Dedifferentiated amniotic fluid mesenchymal stem cell (primary cell): ENCODE data around the gene HDLBP.

Experiments
- DNase-seq: peaks from one replicate; pipeline ENCODE4 v3.0.0-alpha.2; 2016; ENCODE audit errors: extremely low spot score

HDLBP gene

DNA sequence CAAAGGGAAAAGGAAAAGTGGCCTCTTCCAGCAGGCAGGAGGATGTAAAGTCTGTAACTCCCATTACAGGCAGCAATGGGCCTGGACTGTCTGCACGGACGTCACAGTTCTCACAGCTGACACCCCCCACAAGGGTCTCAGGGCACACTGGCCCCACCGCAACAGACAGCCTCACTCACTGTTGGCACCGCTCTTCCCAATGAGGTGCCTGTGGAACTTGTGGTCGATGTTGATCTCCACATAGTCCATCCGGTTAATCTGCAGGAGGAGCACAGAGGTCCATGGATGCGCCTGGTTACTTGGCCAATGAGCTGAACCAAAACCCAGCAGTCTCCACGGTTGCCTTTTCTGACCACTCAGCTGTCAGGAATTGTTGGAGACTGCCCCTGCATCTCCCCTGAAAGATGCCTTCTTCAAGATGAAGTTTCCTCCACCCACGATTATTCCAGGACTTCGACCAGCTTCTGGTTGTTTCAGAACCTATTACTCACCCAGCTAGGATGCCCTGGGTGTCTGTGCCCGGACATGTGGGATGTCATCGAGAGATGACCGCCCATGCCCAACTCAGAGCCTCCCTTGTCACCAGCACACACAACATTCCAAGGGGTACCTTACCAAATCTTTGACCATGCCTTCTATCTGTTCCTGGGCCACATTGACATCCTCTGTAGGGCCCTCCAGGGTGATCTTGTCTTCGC is 62.5 kb downstream of the HDLBP start:
- DNase-seq: no peak

DNA sequence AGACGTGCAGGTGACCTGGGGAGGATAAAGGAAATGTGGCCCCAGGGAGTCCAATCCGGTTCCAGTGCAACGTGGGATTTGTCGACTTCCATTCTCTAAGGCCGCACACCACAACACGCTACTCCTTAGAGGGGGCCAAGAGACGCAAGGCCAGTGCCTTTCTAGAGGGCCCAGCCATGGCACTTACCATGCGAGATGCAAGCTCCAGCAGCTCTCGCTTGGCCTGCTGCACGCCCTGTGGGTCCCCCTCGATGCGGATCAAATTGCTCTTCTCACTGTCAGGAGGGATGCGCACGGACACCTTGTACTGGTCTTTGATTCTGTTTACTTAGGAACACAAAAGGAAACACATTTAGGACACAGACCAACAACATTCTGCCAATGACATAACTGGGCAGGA is 65.8 kb downstream of the HDLBP start:
- no peak for DNase-seq

DNA sequence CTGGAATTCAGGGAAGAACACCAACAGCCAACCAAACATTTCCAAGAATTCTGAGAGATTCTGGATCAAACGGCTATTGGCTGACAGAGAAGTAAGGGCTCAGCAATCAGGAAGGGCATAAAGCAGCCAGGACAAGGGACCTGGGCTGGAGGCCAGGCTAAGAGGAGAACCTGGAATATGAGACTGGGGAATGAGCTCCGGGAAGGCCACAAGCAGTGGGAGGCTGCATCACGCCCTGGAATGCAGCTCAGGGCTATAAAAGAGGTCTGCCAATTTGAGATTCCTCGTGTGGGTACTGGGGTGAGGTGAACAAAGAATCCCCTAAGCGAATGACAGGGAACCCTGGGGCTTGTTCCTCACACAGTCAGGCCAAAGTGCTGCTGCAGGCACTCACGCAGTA is 66.6 kb downstream of the HDLBP start:
- DNase-seq: no peak

DNA sequence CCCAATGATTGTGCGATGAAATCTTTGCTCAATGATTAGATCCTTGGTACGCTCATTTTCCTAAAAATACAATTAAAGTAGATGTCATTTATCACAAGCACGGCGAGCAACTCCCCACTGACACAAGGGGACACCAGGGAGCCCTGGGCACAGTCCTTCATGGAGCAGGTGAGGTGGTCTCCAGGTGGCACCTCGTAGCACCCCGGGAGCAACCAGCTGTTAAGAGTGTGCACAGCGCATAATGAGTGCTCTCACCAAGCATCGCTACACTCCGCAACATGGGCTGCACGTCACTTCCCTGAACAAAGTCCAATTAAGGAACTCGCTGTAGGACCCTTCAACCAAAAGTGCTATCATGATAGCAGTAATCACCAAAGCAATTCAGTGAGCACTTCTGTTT is 67.2 kb downstream of the HDLBP start:
- no peak for DNase-seq

DNA sequence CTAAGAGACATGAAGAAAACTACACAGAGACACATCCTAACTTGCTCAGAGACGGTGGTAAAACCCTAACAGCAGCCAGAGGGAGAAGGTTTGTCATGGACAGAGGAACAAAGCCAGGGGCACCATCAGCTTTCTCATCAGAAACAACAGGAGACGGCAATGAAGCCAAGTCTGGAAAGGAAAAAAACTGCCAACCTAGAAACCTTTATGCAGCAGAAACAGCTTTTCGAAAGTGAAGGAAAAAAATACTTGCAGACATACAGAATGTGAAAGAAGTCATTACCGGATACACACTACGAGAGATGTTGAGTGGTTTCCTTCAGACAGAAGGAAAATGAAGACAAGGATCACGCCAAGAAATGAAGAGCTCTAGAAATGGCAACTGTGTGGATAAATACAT is 71.1 kb downstream of the HDLBP start:
- DNase-seq: no peak

DNA sequence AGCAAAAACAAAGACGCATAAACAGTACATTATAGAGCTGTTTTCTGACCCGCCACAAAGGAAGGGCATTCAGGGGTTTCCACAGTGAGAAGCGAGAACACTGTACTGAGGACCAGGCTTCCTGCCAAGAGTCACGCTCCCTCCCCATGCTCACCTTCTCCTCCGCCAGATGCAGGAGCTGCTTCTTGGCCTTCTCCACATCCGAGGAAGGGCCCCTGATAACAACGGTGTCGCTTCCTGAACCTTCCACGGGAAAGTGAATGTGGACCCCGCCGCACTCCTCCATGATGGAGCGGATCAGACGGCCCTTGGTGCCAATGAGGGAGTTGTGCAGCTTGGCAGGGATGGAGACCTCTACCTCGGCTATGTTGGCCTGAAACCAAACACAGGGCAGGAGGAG is 73.2 kb downstream of the HDLBP start:
- no peak for DNase-seq

DNA sequence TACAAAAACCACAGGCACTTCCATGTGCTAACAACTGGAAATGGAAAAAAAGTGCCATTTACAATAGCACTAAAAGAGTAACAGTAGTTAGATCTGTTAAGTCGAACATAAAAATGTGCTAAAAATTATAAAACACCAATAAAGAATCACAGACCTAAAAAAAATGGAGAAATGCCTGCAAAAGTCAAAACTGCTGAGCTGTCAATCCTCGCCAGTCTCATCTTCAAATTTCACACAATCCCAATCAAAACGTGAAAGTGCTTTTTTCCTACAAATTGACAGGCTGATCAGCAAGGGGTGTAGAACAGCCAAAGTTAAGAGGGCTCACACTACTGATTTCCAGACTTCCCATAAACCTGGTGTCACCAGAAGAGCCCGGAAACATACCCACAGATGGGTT is 73.8 kb downstream of the HDLBP start:
- DNase-seq: no peak

DNA sequence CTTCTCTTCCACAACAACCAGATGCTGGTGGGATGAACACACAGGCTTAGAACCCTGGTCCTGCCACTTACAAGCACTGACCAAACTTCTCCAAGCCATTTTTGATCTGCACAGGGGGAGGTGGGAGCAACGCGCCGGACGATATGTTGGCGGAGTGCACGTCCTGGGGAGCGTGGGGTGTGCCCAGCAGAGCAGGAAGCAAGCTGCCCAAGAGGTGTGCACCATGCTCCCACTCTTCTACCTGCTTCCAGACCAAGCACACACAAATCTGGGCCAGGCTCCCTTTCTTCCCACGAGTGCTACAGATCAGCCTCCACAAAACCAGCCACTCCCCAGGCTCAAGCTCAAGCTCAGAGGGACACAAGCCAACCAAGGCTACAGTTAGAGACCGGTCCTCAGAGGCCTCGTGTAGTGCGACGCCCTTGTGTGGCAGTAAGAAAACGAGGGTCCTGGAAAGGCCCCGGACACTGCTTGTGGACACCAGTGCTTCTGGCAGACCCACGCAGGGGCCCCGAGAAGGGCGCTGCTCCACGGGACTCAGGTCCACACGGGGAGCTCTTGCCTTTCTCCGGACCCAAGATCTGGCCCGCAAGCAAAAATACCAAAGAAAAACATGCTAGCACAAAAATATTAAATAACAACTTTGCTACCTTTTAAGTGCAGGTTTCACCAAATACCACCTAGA is 75.0 kb downstream of the HDLBP start:
- DNase-seq: no peak

DNA sequence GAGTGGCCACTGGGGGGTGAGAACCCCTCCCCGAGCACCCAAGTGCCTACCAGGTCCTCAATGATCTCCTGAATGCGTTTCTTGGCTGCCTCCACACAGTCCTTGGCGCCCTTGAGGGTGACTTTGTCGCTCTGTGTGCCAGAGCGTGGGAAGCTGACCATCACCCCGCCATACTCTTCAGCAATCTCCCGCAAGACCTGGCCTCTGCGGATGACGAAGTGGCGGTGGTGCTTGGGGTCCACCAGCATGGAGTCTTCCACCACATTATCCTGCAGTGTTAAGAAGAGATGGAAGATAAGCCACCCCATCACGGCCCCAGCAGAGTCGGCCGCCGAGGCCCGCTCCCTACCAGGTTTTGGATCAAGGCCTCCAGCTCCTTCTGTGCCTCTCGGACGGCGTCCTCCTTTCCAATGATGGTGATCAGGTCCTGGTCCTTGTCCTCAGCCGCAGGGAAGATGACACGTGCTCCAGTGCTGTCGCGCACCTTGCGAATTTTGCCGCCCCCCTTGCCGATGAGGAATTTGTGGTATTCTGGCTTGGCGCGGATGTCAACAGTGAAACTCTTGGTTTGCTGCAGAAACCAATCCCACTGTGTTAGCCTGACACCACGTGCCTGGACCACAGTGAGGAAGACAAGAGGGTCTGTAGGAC is 75.8 kb downstream of the HDLBP start:
- DNase-seq: no peak

DNA sequence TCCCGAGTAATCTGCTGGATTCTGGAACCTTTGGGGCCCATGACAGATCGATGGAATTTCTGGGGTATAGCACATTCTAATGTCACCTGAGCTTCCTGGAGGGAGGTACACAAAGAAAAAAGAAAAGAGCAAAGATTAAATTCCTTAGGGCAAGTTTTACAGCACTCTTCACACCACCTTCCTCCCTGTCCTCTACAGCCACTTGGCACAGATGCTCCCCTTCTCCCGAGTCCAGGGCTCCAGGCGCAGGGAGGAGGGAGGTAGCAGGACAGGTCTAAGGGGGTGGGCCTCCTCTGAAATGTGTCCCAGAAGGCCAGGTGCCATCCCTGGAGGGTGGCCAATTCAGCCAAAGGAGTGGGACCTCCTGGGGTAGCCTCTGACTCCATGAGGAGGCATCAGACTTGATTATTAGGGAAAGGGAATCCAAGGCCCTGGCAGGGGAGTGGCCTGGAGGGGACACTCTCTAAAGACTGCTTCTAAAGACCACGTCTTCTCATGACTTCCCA is 76.7 kb downstream of the HDLBP start:
- no peak for DNase-seq

DNA sequence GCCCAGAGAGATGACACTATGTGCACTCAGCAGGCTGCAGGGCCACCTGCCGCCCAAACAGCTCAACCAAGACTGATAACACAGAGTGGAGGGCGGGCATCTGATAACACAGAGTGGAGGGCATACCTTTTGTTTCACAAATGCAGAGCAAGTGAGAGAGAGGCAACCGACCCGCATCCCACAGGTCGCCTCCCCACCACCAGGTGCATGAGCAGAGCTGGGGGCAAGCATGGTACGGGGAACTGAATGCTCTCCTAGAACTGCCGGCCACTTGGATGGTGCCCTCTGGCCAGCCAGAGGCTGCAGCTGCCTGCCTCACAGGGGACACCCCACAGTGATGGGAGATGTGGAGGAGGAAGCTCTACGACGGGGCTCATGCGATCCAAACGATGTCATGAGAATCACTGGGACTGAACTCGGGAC is 77.5 kb downstream of the HDLBP start:
- no peak for DNase-seq

DNA sequence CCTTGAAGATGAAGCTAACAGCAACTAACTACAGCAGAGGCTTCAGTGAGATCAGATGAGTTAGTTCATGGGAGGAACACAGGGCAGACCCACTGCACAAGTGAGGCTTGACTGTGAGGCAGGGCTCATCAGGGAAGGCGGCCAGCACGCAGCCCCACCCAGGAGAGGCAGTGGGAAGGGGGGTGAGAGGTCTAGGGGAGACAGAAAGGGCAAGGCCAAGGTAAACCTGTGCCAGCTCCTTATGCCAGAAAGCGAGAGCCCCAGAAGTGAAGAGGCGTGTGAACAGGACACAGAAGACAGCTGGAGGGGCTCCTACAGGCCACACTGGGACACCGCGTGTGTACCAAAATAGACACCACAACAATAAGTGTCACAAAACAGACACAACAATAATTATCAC is 78.4 kb downstream of the HDLBP start:
- DNase-seq: no peak

DNA sequence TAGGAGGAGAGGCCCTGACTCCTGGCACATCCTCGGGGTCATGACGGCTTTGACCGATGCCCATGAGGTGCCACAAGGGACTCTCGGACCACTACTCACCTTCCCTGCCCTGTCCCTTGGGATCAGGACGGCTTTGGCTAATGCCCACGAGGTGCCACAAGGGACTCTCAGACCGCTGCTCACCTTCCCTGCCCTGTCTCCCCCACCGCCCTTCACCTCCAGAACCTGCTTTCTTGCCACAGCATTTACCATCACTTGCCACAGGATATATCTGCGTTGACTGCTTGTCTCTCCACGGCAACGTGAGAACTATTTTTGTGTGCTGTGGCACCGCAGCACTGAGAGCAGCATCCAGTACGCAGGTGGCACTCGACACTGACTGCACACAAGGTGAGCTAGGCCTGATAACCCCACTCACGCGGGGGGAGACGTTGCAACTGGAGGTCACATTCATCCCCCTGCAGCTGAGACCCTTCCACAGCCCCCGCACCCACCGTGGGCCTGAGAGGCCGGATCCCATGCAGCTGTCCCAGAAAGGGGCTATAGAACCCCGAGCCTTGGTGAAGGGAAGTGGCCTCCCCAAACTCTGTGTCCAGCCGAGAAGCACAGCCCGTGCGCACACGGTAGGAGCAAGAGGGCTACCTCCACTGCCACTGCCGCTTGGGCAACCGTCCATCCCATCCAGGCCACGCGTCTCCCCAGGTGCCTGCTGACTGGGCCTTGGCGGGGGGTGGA is 79.4 kb downstream of the HDLBP start:
- no peak for DNase-seq

DNA sequence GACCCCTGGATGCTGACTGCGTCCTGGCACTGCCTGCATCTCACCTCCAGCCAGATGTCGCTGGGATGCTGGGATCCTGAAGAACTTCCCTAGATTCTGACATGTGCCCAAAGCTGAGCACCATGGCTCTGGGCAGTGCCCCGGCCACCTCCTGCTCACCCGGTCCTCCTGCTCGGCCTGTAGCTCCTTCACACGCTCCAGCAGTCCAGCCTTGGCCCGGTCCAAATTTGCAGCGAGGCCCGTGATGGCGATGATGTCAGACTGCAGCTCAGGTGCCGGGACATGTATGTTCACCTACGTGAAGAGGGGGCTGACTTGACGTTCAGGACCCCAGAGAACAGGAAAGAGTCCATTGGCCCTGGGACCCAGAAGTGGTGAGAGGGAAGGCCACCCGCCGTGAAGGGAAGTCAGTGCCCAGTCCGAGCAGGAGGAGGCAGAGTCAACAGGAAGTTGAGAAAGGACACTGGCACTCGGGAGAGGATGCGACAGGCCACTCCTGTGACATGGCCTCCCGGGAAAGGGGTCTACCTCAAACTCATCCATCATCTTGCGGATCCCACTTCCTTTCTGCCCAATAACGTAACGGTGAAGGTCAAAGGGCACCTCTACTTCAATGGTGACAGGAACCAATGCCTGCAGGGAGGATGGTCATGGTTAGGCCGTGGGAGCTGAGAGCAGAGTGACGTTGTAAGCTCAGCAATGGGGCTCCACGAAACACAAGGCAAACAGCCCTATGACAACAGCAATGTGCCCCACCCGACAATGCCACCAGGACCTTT is 80.3 kb downstream of the HDLBP start:
- DNase-seq: no peak

DNA sequence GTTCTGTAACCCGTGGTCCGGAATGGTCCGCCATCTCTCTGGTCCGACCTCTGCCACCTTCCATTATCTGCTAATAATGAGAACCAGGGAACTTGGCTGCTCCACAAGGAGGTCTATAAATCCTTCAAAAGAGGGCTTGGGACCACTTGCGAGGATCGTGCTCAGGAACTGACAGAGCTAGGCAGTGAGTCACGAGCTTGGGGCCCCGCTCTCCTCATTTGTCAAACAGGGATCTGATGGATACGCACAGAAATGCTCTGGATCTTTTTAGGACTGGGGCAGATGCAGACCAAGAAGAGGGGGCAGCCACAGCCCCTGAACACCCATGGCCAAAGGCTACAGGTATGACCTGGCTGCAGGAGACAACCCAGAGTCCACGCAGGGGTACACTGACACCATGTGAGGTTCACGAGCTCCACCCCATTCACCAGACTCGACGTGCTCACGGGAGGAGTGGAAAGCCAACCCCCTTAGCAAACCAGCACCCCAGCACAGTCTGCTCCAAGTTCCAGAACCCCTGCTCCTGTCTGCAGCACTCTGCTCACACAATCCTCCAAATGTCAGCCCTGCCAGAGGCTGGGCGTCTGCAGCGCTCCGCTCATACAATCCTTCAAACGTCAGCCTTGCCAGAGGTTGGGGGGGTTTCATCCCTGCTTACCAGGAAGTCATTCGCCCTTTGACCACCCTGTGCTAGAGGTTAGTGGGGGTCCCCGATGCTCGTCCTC is 81.2 kb downstream of the HDLBP start:
- DNase-seq: no peak

DNA sequence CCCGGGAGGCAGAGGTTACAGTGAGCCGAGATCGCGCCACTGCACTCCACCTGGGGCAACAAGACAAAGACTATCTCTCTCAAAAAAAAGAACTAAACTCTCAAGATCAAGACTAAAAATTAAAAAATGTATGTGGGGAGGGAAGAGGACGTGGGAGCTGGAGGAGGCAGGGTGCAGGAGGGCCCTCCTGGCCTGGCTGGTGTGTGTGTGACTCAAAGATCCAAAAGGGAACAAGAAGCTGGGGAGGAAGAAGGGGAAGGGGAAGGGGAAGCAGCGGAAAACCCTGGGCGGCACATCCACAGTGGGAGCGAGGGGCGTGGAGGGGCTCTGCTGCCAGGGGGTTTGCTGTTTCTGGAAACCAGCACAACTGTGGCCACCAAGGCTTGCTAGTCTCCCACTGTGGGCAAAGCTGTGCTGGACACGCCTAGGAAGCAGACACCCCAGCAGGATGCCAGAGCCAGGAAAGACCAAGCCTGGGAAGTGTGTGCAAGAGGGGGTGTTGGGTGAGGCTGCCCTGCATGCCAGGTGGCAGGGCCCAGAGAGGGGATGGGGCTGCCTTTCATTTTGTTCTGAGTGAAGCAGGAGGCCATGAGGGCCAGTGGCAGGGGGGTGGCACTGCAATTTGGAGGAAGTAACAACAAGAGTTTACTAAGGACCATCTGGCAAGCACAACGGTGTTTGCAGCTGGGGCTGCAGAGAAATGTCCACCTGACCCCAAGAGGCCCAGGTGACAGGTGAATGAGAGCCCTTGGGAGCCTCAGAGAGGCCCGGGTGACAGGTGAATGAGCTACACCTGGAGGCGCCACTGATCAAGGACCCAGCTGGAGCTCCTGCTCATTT is 82.5 kb downstream of the HDLBP start:
- no peak for DNase-seq

DNA sequence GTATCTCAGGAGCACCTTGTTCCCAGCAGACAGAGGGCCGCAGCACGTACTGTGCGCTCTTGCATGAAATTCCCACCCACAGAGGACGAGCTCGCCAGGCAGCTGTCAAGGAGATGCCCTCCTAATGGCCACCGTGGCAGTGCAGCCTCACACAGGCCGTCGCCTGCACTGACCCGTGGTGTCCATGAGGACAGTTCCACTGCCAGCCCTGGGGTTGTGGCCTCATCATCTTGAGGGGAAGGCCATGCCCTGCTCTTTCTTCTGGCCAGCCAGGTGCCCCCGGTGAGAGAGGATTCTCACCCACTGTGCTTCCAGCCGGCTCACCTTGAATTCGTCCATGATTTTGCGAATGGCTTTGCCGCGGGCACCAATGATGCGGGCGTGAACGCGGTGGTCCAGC is 85.0 kb downstream of the HDLBP start:
- no peak for DNase-seq

DNA sequence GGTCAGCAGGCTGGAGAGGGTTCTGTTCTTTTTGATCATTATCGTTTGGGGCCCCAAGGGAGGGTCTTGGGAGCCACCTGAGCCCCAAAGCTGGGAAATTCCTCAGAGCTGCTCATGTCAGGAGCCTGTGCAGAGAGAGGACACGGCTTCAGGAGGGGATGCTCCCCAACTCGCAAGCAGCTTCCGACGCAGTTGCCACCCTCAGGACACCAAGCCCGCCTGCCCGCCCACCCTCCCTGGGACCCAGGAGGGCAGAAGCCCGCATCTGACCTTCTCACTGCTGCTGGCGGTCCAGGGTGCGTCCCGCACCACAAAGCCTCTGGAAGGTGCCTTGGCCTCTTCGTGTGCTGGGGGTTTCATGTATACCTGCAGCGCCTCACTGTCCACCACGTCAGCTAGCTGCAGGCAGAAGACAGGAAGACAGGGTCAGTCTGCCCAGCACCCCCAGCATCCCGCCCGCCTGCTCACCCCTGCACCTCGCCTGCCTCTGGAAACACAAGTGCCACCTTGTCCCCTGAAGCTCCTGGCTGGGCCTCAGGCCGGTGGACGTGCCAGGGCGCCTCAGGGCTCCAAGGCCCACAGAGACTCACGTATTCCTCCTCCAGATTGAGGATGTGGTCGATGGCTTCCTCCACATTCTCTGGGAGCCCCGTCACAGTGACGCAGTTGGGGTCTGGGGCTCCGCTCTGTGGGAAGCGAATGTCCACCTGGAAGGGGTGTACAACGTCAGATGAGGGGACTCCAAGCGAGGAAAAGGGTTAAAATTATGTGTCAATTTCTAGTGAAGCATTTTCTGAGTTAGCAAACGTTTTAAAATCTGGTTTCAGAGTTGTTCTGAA is 85.7 kb downstream of the HDLBP start:
- DNase-seq: no peak
